Activated naive CD8-positive, alpha-beta T cell treated with anti-CD3 and anti-CD28 coated beads, Interleukin-2, amount 10 ng/mL, durations not matched to agents 7 days and 5 days (primary cell): ENCODE measurements around the gene KCTD4. TPM values are rescaled to one million over a fixed set of nuclear protein-coding genes. Genes with fewer than 3 reads are reported as not detected.
"Not testable (repeated sequence)": the region's sequence is repeated elsewhere in the genome, so short reads cannot be mapped to it uniquely, and the experiment has no call there.

Source experiments
- ATAC-seq: fragments of 150-1000 bp; cut with Tn5 transposase; one replicate; pipeline ENCODE4 v1.10.0; 2021; ENCODE audit warnings: low read depth, moderate library complexity
- POLR2A ChIA-PET: fragments of 350-600 bp; sonication (Branson Sonifier 250); formaldehyde crosslinking; loops from one replicate; lab custom pipeline; 2021; ENCODE audit warnings: antibody characterized with exemption; lab: Charles Lee
- DNase-seq: peaks from one replicate; pipeline ENCODE4 v3.0.0; 2021
- H3K27ac Mint-ChIP-seq: one replicate; pipeline ENCODE4 v1.8.0; 2022; ENCODE audit warnings: mild to moderate bottlenecking, mixed read lengths
- H3K27me3 Mint-ChIP-seq: one replicate; pipeline ENCODE4 v1.8.0; 2022; ENCODE audit warnings: mild to moderate bottlenecking, moderate library complexity, mixed read lengths
- H3K36me3 Mint-ChIP-seq: one replicate; pipeline ENCODE4 v1.8.0; 2021; ENCODE audit warnings: mild to moderate bottlenecking, mixed read lengths
- H3K4me1 Mint-ChIP-seq: one replicate; pipeline ENCODE4 v1.8.0; 2021; ENCODE audit warnings: mixed read lengths
- H3K4me3 Mint-ChIP-seq: one replicate; pipeline ENCODE4 v1.8.0; 2022; ENCODE audit warnings: mild to moderate bottlenecking, moderate library complexity, mixed read lengths
- H3K9me3 Mint-ChIP-seq: one replicate; pipeline ENCODE4 v1.8.0; 2021; ENCODE audit warnings: mixed read lengths
- total RNA-seq, 2 experiments: library from RNA; stranded (reverse); gene quantifications; one replicate each; pipeline ENCODE4 v1.2.3, GENCODE V29; 2021

The KCTD4 gene
- total RNA-seq, 2 experiments from 2014 or later = not detected

DNA sequence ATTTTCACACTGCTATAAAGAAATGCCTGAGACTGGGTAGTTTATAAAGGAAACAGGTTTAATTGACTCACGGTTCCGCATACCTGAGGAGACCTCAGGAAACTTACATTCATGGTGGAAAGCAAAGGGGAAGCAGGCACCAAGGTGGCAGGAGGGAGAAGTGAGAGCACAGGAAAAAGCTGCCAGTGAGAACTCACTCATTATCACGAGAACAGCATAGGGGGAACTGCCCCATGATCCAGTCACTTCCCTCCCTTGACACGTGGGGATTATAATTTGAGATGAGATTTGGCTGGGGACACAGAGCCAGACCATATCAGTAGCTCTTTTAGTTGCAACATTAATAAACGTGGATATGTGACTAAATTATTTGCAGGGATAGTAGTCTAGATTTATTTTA is 4.3 kb upstream of the KCTD4 start:
- no peaks in the 10 kb centered on the region for H3K4me1 Mint-ChIP-seq
- H3K9me3 Mint-ChIP-seq = no peaks in the 10 kb centered on the region
- no peak overlapping the region for H3K27ac Mint-ChIP-seq
- no peak overlapping the region for H3K4me3 Mint-ChIP-seq
- H3K27me3 Mint-ChIP-seq = no peaks in the 10 kb centered on the region
- POLR2A ChIA-PET = no interaction called here
- ATAC-seq (no peak), DNase-seq (no peak)
- peaks cover 24% of the 10 kb centered on the region for H3K36me3 Mint-ChIP-seq

DNA sequence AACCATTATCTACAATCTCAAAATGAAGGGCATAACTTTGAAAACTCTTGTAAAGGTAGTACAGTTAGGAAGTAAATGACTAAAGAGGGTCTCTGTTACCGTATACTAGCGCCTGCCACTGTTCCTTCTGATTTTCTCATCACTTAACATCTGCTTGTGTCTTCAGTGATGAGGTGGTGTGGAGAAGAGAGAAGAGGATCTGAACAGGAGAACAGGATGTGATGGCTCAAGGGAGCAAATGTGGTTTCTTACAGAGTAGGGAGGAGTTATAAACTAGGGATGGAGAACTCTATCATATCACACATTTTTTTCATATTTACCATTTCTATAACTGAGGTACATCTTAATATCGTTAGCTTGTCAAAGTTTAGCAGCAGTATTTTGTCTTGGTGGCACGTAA is 1.1 kb downstream of the KCTD4 start:
- H3K27ac Mint-ChIP-seq = no peak overlapping the region
- no peak for ATAC-seq
- POLR2A ChIA-PET = interaction anchor here (0.6 kb wide), 1 partner anchor 127 kb away, joined by 6 read pairs; no protein-coding TSS in a partner anchor

DNA sequence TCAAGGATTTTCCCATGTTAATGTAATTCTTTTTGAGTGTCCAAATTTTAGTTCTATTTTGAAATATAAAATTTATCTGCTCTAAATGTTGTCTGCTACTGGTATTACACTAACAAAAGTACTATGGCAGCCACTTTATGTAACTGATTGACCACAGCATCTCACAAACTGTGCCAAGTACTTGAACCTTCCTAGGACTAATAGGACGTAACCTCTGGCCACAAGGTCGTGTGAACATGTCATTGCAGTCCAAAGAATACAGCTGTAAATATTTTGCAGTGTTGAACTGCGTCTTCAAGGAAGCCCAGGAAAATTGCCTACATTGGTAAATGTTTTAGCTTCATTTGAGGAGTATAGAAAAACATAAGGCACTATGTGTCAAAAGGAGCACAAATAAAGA is 1.9 kb downstream of the KCTD4 start:
- POLR2A ChIA-PET = no interaction called here
- ATAC-seq (no peak), DNase-seq (no peak)
- Mint-ChIP-seq H3K4me3 (no peak overlapping the region), H3K9me3 (no peaks in the 10 kb centered on the region), H3K27ac (no peak overlapping the region), H3K36me3 (peaks cover 17% of the 10 kb centered on the region), H3K27me3 (no peaks in the 10 kb centered on the region), H3K4me1 (peaks cover 7% of the 10 kb centered on the region)

More for the DNA sequence above, 1.1 kb downstream of the KCTD4 start:
- H3K9me3 Mint-ChIP-seq = no peaks in the 10 kb centered on the region
- DNase-seq = no peak
- H3K27me3 Mint-ChIP-seq = no peaks in the 10 kb centered on the region
- H3K4me3 Mint-ChIP-seq = no peak overlapping the region
- H3K36me3 Mint-ChIP-seq = peaks cover 17% of the 10 kb centered on the region
- H3K4me1 Mint-ChIP-seq = peaks cover 7% of the 10 kb centered on the region

DNA sequence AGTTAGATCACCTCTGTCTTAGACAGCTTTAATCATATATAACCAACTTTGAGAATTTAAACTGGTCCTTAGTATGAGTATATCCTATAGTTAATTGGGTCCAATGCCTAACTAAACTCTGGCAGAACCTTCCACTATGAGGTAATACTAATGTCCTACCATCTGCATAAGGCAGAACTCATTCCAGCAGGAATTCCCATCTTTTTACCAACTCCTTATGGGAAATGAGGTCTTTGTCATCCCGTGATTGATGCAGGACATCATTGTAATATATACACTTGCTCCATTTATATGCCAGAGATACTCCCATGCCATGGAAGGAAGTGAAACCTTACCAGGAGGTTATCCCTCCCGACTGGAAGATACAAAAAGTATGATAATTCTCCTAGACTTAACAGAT is 2.8 kb downstream of the KCTD4 start:
- no peak overlapping the region for H3K27ac Mint-ChIP-seq
- ATAC-seq = no peak
- no peak for DNase-seq
- POLR2A ChIA-PET = no interaction called here
- H3K9me3 Mint-ChIP-seq = no peaks in the 10 kb centered on the region
- no peaks in the 10 kb centered on the region for H3K27me3 Mint-ChIP-seq
- H3K4me1 Mint-ChIP-seq = peaks cover 7% of the 10 kb centered on the region
- H3K4me3 Mint-ChIP-seq = no peak overlapping the region
- peaks cover 14% of the 10 kb centered on the region for H3K36me3 Mint-ChIP-seq

DNA sequence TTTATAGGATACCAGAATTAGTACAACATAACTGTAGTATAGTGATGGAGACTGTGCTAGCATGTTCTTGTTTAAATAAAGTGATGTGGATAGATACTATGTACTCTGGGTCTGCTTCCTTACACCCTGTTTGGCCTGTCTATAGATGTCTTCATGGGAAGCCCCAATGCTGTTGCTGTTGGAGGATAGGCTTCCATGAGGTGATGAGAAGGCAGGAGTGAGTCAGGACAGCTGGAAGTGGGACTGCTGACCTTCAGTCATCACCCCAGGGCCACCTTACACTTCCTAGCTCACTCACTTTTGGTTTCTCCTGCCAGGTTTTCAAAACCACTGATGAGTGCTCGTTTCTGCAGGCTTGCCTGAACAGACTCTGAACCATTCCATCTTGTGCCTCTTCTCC is 4.2 kb downstream of the KCTD4 start:
- H3K4me1 Mint-ChIP-seq = peaks cover 7% of the 10 kb centered on the region
- H3K9me3 Mint-ChIP-seq = no peaks in the 10 kb centered on the region
- H3K4me3 Mint-ChIP-seq = no peak overlapping the region
- ATAC-seq (no peak), DNase-seq (no peak)
- H3K27me3 Mint-ChIP-seq = no peaks in the 10 kb centered on the region
- no peak overlapping the region for H3K27ac Mint-ChIP-seq
- POLR2A ChIA-PET = no interaction called here
- peaks cover 8% of the 10 kb centered on the region for H3K36me3 Mint-ChIP-seq

DNA sequence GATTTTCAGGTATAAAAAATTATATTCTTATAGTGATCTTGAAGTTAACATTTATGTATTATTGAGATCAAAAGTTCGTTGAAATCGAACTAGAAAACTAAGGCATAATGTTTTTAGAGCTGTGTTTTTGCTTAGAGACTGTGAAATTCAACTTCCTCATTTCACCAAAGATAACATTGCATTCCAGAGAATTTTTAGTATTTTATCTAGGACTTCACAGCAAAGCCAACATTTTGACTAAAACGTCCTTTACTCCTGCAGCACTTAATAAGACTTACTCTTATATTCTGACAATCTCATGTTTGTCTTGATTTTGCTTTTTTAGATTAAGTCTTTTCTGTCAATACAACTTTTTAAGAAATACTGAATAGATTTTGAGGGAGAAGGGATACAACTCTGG is 4.7 kb downstream of the KCTD4 start:
- Mint-ChIP-seq H3K27me3 (no peaks in the 10 kb centered on the region), H3K4me3 (no peak overlapping the region), H3K4me1 (peaks cover 7% of the 10 kb centered on the region), H3K27ac (no peak overlapping the region), H3K36me3 (peaks cover 4% of the 10 kb centered on the region), H3K9me3 (no peaks in the 10 kb centered on the region)
- POLR2A ChIA-PET = no interaction called here
- ATAC-seq (no peak), DNase-seq (no peak)

DNA sequence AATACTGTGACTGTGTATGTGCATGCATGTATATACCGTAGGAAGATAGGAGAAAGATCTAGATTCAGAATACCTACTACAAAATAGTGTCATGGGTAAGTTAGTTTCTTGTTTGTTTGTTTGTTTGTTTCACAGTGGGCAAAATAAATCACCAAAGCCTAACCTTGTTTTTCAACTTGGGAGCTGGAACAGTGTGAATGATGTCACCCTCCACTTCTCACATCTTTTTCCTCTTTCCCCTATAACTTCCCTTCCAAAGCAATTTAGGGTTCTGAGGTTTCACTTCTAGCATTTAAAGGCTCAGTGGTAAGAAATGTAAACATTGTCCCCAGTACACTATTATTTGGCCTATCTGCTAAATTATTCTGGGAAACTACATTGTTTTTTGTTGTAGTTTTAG is 5.4 kb downstream of the KCTD4 start:
- H3K36me3 Mint-ChIP-seq = peaks cover 2% of the 10 kb centered on the region
- POLR2A ChIA-PET = no interaction called here

DNA sequence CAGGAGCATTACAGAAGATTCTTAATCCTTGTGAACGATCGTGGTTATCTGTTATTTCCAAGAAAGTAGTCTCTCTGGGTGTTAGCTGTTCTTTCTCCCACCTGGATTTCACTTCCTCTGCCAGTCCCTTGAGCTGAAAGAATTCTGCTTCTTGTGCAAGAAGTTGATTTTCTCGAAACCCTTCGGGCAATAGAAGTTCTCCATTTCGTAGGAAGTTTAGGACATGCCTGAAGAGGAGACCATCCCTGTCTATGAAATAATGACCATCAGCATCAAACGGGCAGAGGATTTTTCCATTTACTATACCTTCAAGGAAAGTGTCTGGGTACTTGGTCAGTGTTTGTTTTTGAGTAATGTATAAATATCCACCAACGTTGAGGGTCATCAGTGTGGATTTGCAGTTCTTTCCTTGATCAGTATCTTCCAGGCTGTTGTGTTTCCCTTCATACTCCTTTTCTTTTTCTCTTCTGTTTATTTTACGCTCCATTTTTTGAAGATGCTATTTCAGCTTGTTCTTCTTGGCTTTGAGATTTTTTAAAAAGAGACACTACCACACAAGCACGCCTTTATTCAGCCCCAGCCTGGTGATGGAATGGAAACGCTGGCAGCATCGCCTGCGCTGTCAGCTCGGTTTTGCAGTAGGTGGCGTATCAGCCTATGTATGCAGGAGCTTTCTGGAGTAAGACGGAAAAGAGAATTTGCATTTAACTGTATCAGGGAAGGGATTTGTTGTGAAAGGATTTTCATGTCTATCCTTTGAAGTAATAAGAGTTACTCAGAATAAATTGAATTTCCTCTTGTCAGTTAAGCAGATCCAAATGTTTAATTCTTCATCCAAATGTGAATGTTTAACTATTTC is 6.5 kb downstream of the KCTD4 start:
- ATAC-seq = no peak
- peaks cover 4% of the 10 kb centered on the region for H3K4me1 Mint-ChIP-seq
- no peaks in the 10 kb centered on the region for H3K27me3 Mint-ChIP-seq
- no peak for DNase-seq
- no peaks in the 10 kb centered on the region for H3K9me3 Mint-ChIP-seq
- H3K27ac Mint-ChIP-seq = no peak overlapping the region
- POLR2A ChIA-PET = no interaction called here
- H3K4me3 Mint-ChIP-seq = no peak overlapping the region
- peaks cover 2% of the 10 kb centered on the region for H3K36me3 Mint-ChIP-seq

More for the DNA sequence above, 5.4 kb downstream of the KCTD4 start:
- no peaks in the 10 kb centered on the region for H3K27me3 Mint-ChIP-seq
- DNase-seq (no peak), ATAC-seq (no peak)
- no peak overlapping the region for H3K27ac Mint-ChIP-seq
- H3K4me1 Mint-ChIP-seq = peaks cover 7% of the 10 kb centered on the region
- no peak overlapping the region for H3K4me3 Mint-ChIP-seq
- no peaks in the 10 kb centered on the region for H3K9me3 Mint-ChIP-seq

DNA sequence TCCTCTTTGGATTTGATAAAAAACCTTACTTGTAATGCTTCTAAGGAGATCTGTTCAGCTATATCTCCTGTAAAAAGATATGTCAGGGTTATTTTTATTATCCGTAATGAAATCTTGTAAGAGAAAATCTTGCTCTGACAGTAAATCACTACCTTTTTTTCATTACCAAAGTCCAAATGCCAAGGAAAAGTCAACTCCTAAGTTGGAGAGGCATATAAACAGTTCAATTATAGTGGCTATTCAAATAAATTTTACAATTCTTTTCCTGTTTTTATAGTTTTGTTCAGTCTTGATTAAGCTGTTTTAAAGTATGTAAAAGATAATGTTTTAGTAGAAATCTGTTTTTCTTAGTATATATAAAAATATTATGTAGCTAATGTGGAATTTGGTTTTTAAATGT is 9.0 kb downstream of the KCTD4 start:
- H3K36me3 Mint-ChIP-seq = peaks cover 10% of the 10 kb centered on the region
- POLR2A ChIA-PET = interaction anchor here (0.6 kb wide), 1 partner anchor 199 kb away, joined by 3 read pairs; no protein-coding TSS in a partner anchor
- ATAC-seq (no peak), DNase-seq (no peak)
- H3K4me3 Mint-ChIP-seq = no peak overlapping the region
- no peak overlapping the region for H3K27ac Mint-ChIP-seq
- no peaks in the 10 kb centered on the region for H3K9me3 Mint-ChIP-seq
- peaks cover 3% of the 10 kb centered on the region for H3K4me1 Mint-ChIP-seq
- no peaks in the 10 kb centered on the region for H3K27me3 Mint-ChIP-seq

DNA sequence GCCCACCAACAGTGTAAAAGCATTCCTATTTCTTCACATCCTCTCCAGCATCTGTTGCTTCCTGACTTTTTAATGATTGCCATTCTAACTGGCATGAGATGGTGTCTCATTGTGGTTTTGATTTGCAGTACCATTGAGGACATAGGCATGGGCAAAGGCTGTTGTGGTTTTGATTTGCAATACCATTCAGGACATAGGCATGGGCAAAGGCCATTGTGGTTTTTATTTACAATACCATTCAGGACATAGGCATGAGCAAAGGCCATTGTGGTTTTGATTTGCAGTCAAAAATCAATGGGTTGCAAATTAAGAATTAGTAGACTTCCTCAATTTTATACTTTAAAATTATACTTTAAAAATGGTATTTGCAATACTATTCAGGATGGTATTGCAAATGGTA is 11.3 kb downstream of the KCTD4 start:
- H3K9me3 Mint-ChIP-seq, H3K4me1 Mint-ChIP-seq, DNase-seq, H3K4me3 Mint-ChIP-seq, H3K27ac Mint-ChIP-seq, ATAC-seq, H3K27me3 Mint-ChIP-seq, POLR2A ChIA-PET: not testable (repeated sequence)
- peaks cover 14% of the 10 kb centered on the region for H3K36me3 Mint-ChIP-seq

DNA sequence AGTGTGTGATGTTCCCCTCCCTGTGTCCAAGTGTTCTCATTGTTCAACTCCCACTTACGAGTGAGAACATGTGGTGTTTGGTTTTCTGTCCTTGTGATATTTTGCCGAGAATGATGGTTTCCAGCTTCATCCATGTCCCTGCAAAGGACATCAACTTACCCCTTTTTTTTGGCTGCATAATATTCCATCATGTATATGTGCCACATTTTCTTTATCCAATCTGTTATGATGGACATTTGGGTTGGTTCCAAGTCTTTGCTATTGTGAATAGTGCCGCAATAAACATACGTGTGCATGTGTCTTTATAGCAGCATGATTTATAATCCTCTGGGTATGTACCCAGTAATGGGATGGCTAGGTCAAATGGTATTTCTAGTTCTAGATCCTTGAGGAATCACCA is 11.8 kb downstream of the KCTD4 start:
- ATAC-seq, H3K4me1 Mint-ChIP-seq, H3K4me3 Mint-ChIP-seq, H3K27ac Mint-ChIP-seq, POLR2A ChIA-PET, H3K27me3 Mint-ChIP-seq, DNase-seq, H3K9me3 Mint-ChIP-seq: not testable (repeated sequence)
- H3K36me3 Mint-ChIP-seq = peaks cover 14% of the 10 kb centered on the region

DNA sequence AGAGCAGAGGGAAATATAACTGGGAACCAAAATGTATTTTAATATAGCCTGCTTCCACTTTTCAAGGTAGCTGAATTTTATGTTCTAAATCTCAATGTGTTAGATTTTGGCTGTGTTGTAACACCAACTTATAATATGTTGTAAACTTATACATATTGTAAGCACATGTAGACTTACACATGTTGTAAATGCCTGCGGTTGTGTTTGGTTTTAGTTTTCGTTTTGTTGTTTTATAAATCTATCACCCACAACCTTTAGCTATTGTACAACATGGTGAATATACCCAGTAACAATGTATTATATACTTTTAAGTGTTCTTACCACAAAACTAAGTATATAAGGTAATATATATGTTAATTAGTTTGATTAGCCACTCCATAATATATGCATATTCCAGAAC is 15.6 kb downstream of the KCTD4 start:
- ATAC-seq (no peak), DNase-seq (no peak)
- Mint-ChIP-seq H3K9me3 (no peaks in the 10 kb centered on the region), H3K27ac (no peak overlapping the region), H3K4me1 (peaks cover 5% of the 10 kb centered on the region), H3K27me3 (no peaks in the 10 kb centered on the region), H3K4me3 (no peak overlapping the region), H3K36me3 (peaks cover 22% of the 10 kb centered on the region)
- POLR2A ChIA-PET = no interaction called here

DNA sequence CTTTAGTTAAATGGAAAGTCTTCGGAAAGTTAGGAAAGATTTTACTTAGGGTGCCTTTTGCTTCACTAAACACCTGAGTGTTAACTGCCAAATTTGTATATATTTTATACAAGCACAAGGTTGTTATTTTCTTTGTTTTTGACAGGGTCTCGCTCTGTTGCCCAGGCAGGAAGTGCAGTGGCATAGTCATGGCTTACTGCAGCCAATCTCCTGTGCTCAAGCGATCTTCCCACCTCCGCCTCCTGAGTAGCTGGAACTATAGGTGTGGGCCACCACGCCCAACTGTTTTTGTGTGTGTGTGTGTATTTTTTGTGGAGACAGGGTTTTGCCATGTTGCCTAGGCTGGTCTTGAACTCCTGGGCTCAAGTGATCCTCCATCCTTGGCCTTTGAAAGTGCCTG is 16.2 kb downstream of the KCTD4 start:
- H3K27ac Mint-ChIP-seq = no peak overlapping the region
- DNase-seq = no peak
- peaks cover 6% of the 10 kb centered on the region for H3K4me1 Mint-ChIP-seq
- POLR2A ChIA-PET = no interaction called here
- no peak for ATAC-seq
- H3K27me3 Mint-ChIP-seq = no peaks in the 10 kb centered on the region
- H3K36me3 Mint-ChIP-seq = peaks cover 23% of the 10 kb centered on the region
- H3K9me3 Mint-ChIP-seq = no peaks in the 10 kb centered on the region
- H3K4me3 Mint-ChIP-seq = no peak overlapping the region
